Stimulated activated CD8-positive, alpha-beta memory T cell treated with anti-CD3 and anti-CD28 coated beads, Interleukin-7, amount 100 ng/mL, for 48 hours (primary cell): ENCODE measurements around the gene GALM.
"Not testable (repeated sequence)": the region's sequence is repeated elsewhere in the genome, so short reads cannot be mapped to it uniquely, and the experiment has no call there.

Experiments
- DNase-seq, 2 donors: peaks; one replicate each; pipeline ENCODE4 v3.0.0-alpha.2; 2020; ENCODE audit warnings: low read depth in 1 of 2; ENCODE audit errors: extremely low read depth in 1 of 2

Gene GALM

DNA sequence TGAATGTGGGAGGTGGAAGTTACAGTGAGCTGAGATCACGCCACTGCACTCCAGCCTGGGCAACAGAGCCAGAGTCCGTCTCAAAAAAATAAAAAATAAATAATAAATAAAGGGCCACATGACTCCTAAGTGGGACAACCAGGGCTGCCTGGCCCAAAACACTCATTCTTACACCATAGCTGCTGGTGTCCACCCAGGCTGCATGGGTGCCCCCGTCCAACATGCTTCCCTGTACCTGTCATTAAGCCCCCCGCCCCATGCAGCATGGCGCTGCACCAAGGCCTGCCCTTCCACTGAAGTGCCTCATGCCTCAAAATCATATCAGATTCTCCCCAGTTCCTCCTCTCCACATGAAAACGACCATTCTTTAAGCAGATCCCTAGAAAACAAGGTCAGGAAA is 10.8 kb downstream of the GALM start:
- no peak for DNase-seq

DNA sequence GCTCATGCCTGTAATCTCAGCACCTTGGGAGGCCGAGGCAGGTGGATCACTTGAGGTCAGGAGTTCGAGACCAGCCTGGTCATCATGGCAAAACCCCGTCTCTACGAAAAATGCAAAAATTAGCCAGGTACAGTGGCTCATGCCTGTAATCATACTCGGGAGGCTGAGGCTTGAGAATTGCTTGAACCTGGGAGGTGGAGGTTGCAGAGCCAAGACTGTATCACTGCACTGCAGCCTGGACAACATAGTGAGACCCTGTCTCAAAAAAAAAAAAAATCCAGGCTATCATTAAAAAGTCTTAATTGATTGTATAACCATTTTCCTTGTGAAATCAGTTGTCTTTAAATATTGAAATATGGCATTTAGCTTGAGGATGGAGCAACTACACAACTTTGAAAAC is 15.0 kb downstream of the GALM start:
- DNase-seq = not testable (repeated sequence)

DNA sequence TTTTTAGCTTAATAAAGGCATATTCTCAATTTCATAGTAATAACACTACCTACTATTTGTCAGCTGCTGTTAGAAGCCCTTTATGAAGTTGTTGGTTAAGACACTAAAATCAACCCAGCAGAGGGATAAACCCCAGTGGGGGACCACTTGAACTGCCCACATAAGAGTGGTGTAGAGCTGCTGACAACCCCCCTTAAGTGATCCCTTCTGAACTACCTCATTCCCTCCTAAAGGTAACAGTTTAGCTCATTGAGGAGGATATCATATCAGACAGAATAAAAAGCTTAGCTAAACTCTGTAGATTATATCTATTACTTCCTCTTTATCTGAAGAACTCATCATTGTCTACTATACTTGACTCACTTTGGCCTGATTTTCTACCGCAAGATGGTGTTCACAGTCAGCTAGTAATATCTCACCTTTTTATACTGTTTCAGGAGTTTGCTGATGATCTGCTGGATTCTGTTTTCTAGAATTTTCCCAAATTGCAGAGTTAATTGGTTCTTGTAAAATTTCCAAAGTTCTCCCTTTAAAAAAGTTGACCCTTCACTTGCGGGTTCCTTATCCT is 16.2 kb downstream of the GALM start:
- no peak for DNase-seq

DNA sequence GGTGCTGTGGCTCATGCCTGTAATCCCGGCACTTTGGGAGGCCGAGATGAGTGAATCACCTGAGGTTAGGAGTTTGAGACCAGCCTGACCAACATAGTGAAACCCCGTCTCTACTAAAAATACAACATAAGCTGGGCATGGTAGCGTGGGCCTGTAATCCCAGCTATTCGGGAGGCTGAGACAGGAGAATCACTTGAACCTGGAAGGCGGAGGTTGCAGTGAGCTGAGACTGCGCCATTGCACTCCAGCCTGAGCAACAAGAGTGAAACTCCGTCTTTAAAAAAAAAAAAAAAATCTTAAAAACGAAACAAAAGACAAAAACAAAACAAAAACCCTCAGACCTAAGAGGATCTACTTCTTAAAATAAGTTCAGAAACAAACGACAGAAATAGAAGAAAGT is 16.7 kb downstream of the GALM start:
- not testable (repeated sequence) for DNase-seq

DNA sequence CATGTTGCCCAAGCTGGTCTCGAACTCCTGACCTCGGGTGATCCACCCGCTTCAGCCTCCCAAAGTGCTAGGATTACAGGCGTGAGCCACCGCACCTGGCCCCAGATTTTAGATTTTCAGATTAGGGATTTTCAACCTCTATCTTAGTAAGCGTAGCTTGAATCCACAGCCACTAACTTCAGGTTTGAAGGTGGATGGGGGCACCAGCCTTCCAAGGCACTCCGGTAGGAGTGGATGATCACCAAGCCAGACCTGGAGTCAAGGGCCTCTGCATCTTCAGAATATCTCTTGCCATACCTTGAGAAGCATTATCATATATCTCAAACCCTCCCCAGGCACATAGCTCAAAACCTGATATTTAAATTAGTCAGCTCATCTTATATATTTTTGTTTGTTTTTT is 17.9 kb downstream of the GALM start:
- no peak for DNase-seq

DNA sequence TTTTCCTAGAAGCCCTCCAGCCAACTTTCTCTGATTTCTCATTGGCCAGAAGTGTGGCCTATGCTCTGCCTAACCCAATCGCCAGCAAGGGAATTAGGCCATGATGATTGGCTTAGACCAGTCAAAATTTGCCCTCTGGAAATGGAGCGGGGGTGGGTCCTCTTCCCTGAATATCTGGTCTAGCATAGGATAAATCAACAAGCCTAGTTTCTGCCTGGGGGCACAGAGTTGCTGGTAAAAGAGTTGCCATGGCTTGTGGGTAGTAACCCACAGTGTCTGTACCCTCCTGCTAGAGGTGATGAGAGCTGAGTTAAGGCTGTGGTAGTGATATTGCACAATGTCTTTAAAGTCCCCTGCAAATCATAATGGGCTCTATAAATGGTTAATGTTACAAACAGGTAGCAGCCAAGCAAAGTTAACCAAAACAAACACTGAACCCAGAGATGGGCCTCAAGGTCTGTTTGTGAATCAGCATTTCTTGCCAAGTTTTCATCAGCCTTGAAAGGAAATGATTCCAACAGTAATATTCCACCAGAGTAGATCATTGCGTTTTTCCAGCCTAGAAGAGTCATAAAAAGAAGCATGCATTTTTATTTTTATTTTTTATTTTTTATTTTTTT is 19.3 kb downstream of the GALM start:
- no peak for DNase-seq

DNA sequence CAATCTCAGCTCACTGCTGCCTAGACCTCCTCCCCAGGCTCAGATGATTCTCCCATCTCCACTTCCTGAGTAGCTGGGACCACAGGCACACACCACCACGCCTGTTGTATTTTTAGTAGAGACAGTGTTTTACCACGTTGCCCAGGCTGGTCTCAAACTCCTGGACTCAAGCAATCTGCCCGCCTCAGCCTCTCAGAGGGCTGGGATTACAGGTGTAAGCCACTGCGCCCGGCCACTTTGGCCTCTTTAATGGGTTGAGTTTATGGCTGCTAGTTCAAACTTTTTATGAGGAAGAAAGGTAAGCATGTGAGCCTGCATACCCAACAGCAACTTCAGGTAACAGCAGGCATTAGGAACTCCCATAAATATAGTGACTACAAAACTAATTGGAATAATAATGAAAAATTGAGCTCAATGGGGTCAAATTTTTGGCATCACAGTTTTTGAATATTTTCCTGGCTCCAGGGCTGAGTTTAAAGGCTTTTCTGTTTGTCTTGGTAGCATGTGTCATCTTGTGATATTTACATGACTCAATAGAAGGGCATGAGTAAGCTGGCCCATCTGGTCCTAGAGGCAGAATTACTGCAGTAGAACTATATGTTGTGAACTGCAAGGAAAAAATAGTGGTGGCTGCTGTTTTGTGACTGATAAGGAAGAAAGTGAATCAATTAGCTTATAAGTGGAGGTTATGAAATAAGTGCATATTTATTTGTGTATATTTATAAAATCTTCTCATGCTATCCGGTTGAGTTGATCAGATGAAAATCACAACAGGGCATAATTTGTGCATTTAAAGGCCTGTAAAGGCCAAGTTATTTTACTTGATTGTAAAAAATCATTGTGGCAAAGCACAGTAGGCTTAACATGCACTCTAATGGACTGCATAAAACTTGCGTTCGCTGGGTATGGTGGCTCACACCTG is 24.8 kb downstream of the GALM start:
- DNase-seq = no peak

DNA sequence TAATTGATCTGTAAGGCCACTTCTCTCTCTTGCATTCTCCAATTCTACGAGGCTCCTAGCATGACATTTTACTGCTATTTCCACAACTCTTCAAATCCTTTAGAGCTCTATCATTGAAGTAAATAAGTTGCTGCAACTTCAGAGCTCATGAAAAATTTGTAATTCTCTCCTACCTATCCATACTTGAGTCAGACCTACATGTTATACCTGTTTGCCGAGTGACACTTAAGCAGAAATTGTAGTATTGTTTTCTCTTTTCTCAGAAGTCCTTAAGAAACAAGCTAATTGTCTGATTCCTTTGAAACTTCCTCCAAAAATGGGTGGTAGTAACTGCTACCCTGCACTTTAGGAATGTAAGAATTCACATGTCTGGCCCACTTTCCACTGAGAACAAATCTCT is 26.1 kb downstream of the GALM start:
- no peak for DNase-seq

DNA sequence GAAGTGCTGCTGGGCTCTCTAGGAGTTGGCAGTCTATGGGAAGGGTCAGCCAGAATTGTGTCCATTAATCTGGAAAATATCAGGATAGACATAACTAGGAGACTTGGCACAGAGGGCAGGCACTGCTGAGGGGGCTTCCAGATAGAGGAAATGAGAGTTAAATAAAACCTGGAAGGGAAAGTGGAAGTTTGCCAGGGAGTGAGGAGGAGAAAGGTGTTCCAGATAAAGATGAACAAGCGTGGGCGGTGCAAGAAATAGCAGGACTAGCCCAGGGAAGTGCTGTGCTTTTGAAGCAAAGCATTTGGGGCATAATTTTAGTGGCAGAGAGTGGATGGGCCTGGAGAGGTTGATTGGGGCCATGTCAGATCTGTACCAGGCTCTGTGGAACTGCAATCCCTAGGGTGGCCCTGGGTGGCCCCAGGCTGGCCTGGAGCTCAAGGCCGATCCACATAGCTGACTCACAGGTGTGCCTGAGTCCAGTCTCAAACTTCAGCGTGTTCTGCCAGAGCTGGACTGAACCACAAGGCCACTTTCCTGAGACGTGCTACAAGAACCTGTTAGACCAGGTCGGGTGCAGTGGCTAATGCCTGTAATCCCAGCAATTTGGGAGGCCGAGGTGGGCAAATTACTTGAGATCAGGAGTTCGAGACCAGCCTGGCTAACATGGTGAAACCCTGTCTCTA is 26.9 kb downstream of the GALM start:
- no peak for DNase-seq

DNA sequence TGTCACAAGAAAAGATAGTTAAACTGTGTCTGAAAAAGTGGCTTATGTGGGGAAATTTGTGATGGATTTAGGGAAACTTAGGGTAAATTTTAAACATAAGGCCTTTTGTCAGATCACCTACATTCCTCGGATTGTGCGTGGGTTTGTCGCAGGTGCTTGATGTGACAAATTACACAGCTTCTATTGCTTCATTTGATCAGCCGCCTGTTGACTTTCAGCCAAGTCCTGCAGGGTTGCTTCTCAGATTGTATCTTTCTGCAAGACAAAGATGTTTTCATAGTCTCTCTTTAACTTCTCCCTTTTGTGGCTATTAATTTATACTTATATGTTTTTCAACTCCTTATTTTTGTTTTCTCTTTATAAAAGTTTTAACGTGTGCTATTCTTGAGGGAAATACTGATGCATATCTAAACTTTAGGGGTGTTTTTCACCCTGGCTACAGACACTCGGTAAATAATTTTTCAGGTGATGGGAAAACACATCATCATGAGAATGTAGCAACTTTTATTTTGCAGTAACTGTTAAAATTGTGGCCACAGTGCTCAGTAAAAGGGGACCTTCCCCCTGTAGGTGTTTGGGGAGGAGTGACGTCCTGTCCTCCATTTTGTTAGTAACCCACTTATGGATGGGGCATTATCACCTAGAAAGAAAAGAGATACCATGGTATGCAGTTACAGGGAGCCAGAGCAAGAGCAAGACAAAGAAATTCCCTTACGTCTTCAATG is 31.4 kb downstream of the GALM start:
- DNase-seq = no peak

DNA sequence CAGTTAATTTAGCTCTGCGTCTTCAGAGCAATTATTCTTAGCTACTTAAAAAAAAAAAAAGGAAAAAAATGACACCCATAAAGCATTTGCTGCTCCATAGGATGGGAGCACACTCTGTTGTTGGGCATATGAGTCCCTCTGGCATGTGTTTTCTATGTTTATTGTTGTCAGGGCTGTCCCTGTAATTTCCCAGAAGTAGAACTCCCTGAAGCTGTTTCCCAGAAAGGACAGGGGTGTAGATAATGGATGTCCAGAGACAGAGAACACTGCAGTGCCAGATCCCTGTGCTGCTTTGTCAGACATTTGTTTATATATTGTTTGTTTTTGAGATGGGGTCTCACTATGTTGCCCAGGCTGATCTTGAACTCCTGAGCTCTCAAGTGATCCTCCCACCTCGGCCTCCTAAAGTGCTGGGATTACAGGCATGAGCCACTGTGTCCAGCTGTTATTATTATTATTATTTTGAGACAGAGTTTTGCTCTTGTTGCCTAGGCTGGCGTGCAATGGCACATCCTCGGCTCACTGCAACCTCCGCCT is 32.6 kb downstream of the GALM start:
- no peak for DNase-seq

DNA sequence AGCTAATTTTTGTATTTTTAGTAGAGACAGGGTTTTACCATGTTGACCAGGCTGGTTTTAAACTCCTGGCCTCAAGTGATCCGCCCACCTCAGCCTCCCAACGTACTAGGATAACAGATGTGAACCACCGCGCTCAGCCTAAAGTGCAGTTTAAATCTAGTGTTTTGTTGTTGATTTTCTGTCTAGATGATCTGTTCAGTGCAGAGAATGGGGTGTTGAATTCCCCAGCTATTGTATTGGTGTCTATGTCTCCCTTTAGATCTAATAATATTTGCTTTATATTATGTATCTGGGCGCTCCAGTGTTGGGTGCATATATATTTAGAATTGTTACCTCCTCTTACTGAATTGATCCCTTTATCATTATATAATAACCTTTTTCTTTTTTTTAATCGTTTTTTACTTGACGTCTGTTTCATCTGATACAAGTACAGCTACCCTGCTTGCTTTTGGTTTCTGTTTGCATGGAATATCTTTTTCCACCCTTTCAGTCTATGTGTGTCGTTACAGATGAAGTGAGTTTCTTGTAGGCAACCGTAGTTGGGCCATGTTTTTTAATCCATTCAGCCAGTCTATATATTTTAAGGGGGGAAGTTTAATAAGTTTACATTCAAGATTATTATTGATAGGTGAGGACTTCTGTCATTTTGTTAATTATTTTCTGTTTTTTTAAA is 34.3 kb downstream of the GALM start:
- DNase-seq = no peak

DNA sequence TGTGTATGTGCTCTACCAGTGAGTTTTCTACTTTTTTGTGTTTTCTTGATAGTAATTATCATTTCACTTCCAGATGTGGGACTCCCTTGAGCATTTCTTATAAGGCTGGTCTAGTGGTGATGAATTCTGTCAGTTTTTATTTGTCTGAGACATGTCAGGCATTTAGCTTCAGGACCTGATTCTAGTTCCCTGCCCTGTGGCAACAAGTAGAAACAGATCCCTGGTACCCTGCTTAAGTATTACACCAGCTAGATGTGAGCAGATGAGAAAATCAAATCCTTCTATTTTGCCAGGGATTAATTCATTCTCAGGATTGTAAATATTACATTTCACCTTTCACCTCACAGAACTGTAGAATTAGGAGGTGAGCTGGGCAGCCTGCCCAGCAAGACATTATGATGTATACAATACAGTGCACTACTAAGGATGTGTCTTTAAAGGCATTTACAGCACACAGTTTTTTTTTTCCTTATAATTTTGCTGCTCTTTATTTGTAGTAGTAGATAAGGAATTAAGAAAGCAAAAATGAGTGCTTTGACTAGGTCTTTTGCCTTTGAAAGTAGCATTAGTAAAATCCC is 35.1 kb downstream of the GALM start:
- no peak for DNase-seq

DNA sequence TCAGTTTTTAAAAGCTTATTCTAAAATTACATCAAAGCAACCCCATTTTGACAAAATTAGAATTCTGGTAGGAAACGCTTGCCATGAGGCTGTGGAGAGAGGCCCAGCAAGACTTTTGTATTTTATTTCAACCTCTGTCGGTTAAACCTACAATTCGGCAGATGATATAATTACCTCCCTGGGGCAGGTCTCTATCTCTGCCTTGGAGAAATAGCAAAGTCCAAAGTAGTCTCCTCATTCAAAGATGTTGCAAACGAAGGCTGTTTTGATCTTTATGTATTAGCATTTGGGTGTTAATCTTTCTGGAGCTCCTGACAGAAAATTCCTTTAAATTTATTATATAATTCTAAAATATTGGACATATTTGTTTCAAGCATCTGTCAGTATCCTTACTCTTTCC is 35.6 kb downstream of the GALM start:
- no peak for DNase-seq

DNA sequence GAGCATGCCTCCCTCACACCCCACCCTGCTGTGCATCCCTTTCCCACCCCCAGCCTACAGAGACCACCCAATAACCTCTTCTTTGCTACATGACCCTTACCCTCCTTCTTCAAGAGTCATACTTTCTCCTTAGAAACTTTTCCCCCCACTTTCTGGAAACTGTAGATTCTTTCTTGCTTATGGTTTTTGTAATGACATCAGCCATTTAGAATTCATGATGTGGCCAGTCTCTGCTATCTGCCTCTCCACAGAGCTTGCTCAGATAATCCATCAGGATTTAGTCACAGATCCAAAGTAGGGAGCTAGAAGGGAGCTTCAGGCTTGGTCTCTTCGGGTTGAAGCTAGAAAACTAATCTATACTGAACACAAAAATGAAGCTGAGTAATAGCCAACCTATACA is 36.5 kb downstream of the GALM start:
- DNase-seq = no peak

DNA sequence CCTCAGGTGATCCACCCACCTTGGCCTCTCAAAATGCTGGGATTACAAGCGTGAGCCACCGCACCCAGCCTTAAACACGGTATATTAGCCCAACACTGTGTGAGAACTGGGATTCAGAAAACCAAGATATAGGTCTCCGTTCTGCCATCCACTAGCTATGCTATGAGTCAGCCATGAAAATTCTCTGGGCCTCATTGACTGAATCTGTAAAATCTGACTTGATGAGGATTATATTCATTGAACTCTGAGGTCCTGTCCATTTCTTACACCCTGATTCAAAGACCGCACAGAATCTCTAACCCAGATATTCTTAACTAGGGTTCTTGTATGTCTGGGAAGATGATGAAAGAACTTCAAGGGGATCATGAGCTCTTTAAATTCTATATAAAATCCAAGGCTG is 37.4 kb downstream of the GALM start:
- not testable (repeated sequence) for DNase-seq

DNA sequence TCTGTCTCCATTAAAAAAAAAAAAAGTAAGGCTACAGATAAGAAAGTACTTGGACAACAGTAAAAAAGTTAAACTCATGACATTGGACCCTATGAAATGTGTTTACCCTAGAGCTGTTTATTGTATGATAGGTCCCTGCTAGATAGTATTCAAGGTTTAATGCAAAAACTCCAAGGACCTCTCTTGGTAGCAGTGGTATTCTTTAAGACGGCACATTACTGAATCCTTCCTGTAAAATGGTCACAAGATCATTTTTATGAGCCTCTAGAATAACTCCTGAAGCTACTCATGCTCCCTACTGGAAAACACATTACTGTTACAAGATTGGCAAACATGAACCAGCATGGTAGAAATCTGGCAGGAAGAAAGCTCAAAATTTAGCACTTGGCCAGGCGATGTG is 38.8 kb downstream of the GALM start:
- no peak for DNase-seq

DNA sequence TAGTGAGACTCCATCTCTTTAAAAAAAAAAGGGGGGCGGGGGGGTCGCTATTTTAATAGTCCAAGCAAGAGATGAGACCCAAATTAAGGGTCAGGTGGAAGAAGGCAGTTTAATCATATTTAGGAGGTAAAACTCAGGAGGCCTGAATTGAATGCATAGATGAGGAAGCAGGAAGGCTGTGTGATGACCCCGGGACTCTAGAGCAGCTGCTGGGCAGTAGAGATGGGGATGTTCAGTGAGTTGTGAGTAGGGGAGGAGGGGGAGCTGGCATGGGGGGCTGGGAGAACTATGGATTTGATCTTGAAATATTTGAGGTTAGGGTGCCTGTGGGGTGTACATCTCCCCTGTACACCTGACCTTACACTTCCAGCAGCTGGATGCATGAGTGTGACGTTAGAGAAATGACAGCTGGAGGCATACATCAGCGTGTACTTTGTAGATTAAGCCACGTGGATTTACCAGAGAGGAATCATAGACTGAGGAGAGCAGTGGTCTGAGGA is 41.0 kb downstream of the GALM start:
- no peak for DNase-seq

DNA sequence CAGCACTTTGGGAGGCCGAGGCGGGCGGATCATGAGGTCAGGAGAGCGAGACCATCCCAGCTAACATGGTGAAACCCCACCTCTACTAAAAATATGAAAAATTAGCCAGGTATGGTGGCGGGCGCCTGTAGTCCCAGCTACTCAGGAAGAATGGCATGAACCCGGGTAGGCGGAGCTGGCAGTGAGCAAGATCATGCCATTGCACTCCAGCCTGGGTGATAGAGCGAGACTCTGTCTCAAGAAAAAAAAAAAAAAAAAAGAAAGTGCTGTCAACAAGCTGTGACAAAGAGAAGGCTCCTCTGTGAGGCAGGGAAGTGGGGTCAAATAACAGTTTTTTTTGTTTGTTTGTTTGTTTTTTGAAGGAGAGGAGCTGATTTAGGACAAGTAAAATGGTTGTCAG is 42.6 kb downstream of the GALM start:
- DNase-seq = not testable (repeated sequence)
